Astrocyte (in vitro differentiated cells and primary cell): ENCODE data around the gene DTNBP1. TPM values are rescaled to one million over a fixed set of nuclear protein-coding genes. Genes with fewer than 3 reads are reported as not detected.

ENCODE experiments used
- DNase-seq: peaks from one replicate; pipeline ENCODE4 v3.0.0-alpha.2; 2010; ENCODE audit warnings: low read depth
- FAIRE-seq: peaks from 2 replicates; lab custom pipeline; 2011; peaks lifted over from hg19 to GRCh38; lab: Jason Lieb, UNC
- H2AFZ ChIP-seq: 2 replicates; pipeline ENCODE4 v1.6.0; 2012; ENCODE audit warnings: low read depth, low read length, inconsistent platforms
- H3K27ac ChIP-seq: 2 replicates; pipeline ENCODE4 v1.5.1; 2011; ENCODE audit warnings: low read depth, low read length, inconsistent platforms
- H3K27me3 ChIP-seq: 2 replicates; pipeline ENCODE4 v1.6.0; 2011; ENCODE audit warnings: low read length, inconsistent platforms; ENCODE audit not compliant: insufficient read depth
- H3K36me3 ChIP-seq: 2 replicates; pipeline ENCODE4 v1.5.1; 2011; ENCODE audit warnings: low read length, inconsistent platforms; ENCODE audit not compliant: insufficient read depth
- H3K4me1 ChIP-seq: 2 replicates; pipeline ENCODE4 v1.5.1; 2011; ENCODE audit warnings: low read length, inconsistent platforms; ENCODE audit not compliant: insufficient read depth
- H3K4me2 ChIP-seq: 2 replicates; pipeline ENCODE4 v1.6.0; 2012; ENCODE audit warnings: low read length, inconsistent platforms
- H3K4me3 ChIP-seq: 2 replicates; pipeline ENCODE4 v1.5.1; 2011; ENCODE audit warnings: low read depth, mild to moderate bottlenecking, low read length, inconsistent platforms; ENCODE audit not compliant: insufficient read depth
- H3K79me2 ChIP-seq: 2 replicates; pipeline ENCODE4 v1.6.0; 2012; ENCODE audit warnings: mild to moderate bottlenecking, low read length, inconsistent platforms; ENCODE audit not compliant: insufficient read depth
- H3K9ac ChIP-seq: 2 replicates; pipeline ENCODE4 v1.6.0; 2012; ENCODE audit warnings: mild to moderate bottlenecking, low read length, inconsistent platforms
- H3K9me3 ChIP-seq: 2 replicates; pipeline ENCODE4 v1.5.1; 2012; ENCODE audit warnings: low read depth, mild to moderate bottlenecking, low read length, inconsistent platforms; ENCODE audit not compliant: insufficient read depth
- H4K20me1 ChIP-seq: 2 replicates; pipeline ENCODE4 v1.6.0; 2012; ENCODE audit warnings: low read length, inconsistent platforms; ENCODE audit not compliant: insufficient read depth
- H3K27ac Mint-ChIP-seq: one replicate; pipeline ENCODE4 v1.8.0; 2021; ENCODE audit warnings: mild to moderate bottlenecking, mixed read lengths; ENCODE audit not compliant: unreplicated experiment
- H3K27me3 Mint-ChIP-seq: one replicate; pipeline ENCODE4 v1.8.0; 2021; ENCODE audit warnings: low read depth, mixed read lengths; ENCODE audit not compliant: unreplicated experiment
- H3K36me3 Mint-ChIP-seq: one replicate; pipeline ENCODE4 v1.8.0; 2021; ENCODE audit warnings: low read depth, mixed read lengths; ENCODE audit not compliant: unreplicated experiment
- H3K4me1 Mint-ChIP-seq: one replicate; pipeline ENCODE4 v1.8.0; 2021; ENCODE audit warnings: low read depth, mixed read lengths; ENCODE audit not compliant: unreplicated experiment
- H3K4me3 Mint-ChIP-seq: one replicate; pipeline ENCODE4 v1.8.0; 2021; ENCODE audit warnings: mild to moderate bottlenecking, moderate library complexity, mixed read lengths; ENCODE audit not compliant: unreplicated experiment
- H3K9me3 Mint-ChIP-seq: one replicate; pipeline ENCODE4 v1.8.0; 2021; ENCODE audit warnings: mild to moderate bottlenecking, mixed read lengths; ENCODE audit not compliant: unreplicated experiment
- CTCF ChIP-seq: IDR thresholded peaks from 2 replicates; pipeline ENCODE4 v1.5.1; 2011; ENCODE audit warnings: low read depth, mild to moderate bottlenecking, inconsistent platforms, low read length, moderate library complexity; ENCODE audit not compliant: insufficient read depth
- EZH2 ChIP-seq: IDR thresholded peaks from 2 replicates; pipeline ENCODE4 v1.6.1; 2012; ENCODE audit warnings: mild to moderate bottlenecking, low read length, inconsistent platforms; ENCODE audit not compliant: insufficient read depth
- total RNA-seq: library from RNA; stranded (reverse); gene quantifications from 2 replicates; pipeline ENCODE4 v1.2.1, GENCODE V29; 2021

Gene DTNBP1
- total RNA-seq, 1 donor from 2014 or later, result 13.0 TPM

GRCh38 chr6:15592610-15593009, 70.2 kb downstream of the DTNBP1 start:
- H4K20me1 ChIP-seq, result no peaks in the 10 kb centered on the region
- no peak overlapping the region for H3K4me2 ChIP-seq
- H3K4me1 ChIP-seq, result no peaks in the 10 kb centered on the region
- FAIRE-seq (no peak), DNase-seq (no peak)
- Mint-ChIP-seq H3K4me1 (peaks cover 10% of the 10 kb centered on the region), H3K36me3 (peaks cover 2% of the 10 kb centered on the region), H3K27ac (no peak overlapping the region), H3K9me3 (no peaks in the 10 kb centered on the region), H3K4me3 (no peak overlapping the region), H3K27me3 (no peaks in the 10 kb centered on the region)
- no peaks in the 10 kb centered on the region for H3K9me3 ChIP-seq
- H3K4me3 ChIP-seq, result no peak overlapping the region
- H3K27ac ChIP-seq, result no peak overlapping the region
- H3K36me3 ChIP-seq, result no peaks in the 10 kb centered on the region
- no peak overlapping the region for H3K9ac ChIP-seq
- H2AFZ ChIP-seq, result no peak overlapping the region
- TF ChIP-seq EZH2, result no peak
- TF ChIP-seq CTCF, result no peak
- H3K27me3 ChIP-seq, result no peaks in the 10 kb centered on the region
- H3K79me2 ChIP-seq, result no peaks in the 10 kb centered on the region

GRCh38 chr6:15588971-15589634, 73.7 kb downstream of the DTNBP1 start:
- no peaks in the 10 kb centered on the region for H4K20me1 ChIP-seq
- H3K79me2 ChIP-seq, result no peaks in the 10 kb centered on the region
- Mint-ChIP-seq H3K27ac (no peak overlapping the region), H3K9me3 (no peaks in the 10 kb centered on the region), H3K27me3 (no peaks in the 10 kb centered on the region), H3K36me3 (no peaks in the 10 kb centered on the region), H3K4me1 (peaks cover 14% of the 10 kb centered on the region), H3K4me3 (no peak overlapping the region)
- no peaks in the 10 kb centered on the region for H3K9me3 ChIP-seq
- H3K36me3 ChIP-seq, result no peaks in the 10 kb centered on the region
- no peak overlapping the region for H3K9ac ChIP-seq
- H3K27ac ChIP-seq, result no peak overlapping the region
- H2AFZ ChIP-seq, result no peak overlapping the region
- TF ChIP-seq EZH2, result no peak
- TF ChIP-seq CTCF, result no peak
- no peak overlapping the region for H3K4me2 ChIP-seq
- no peaks in the 10 kb centered on the region for H3K27me3 ChIP-seq
- no peak overlapping the region for H3K4me3 ChIP-seq
- no peaks in the 10 kb centered on the region for H3K4me1 ChIP-seq
- DNase-seq (peak; percentile 47), FAIRE-seq (peak; percentile 37)

GRCh38 chr6:15586503-15586902, 76.3 kb downstream of the DTNBP1 start:
- Mint-ChIP-seq H3K27ac (no peak overlapping the region), H3K36me3 (no peaks in the 10 kb centered on the region), H3K4me3 (no peak overlapping the region), H3K9me3 (no peaks in the 10 kb centered on the region), H3K27me3 (no peaks in the 10 kb centered on the region), H3K4me1 (peaks cover 14% of the 10 kb centered on the region)
- Histone ChIP-seq H3K36me3 (no peaks in the 10 kb centered on the region), H3K4me2 (no peak overlapping the region), H3K4me1 (no peaks in the 10 kb centered on the region), H3K9ac (no peak overlapping the region), H3K4me3 (no peak overlapping the region), H3K27ac (no peak overlapping the region), H3K79me2 (no peaks in the 10 kb centered on the region), H2AFZ (no peak overlapping the region), H4K20me1 (no peaks in the 10 kb centered on the region), H3K27me3 (no peaks in the 10 kb centered on the region), H3K9me3 (no peaks in the 10 kb centered on the region)
- DNase-seq (no peak), FAIRE-seq (no peak)
- TF ChIP-seq CTCF (no peak), EZH2 (no peak)
